Measurements from ENCODE around the gene MVP. TPM values are rescaled to one million over a fixed set of nuclear protein-coding genes. Genes with fewer than 3 reads are reported as not detected.
"Not testable (repeated sequence)": the region's sequence is repeated elsewhere in the genome, so short reads cannot be mapped to it uniquely, and the experiment has no call there.

MVP gene
- 202 and 275 TPM in 2 replicates for total RNA-seq (ENCODE audit: low replicate concordance)

DNA sequence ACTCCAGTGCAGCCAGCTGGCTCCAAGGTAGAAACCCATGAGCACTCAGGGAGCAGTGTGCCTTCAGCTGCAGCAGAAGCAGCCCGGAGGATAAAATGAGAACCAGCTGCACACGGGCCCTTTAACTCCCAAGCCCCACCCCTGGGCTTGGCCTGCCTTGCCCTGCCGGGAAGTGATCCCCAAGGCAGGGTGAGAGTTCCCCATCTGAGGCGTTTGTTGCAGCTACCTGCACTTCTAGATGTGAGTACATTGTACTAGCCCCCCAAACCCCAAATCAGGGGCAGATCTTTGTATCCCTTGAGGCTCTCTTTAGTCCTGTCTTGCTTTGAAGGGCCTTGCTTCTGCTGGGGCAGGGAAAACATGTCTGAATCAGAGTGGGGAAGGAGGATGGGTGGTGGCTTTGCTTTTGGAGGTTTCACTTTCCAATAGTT, at the start of gene MVP:
Gene MVP (plus strand): TSS at position 192 of the 431 bp plus-strand sequence. CDS start 10,088 bp downstream, outside the sequence.
- TF ChIP-seq, protein P1, sequence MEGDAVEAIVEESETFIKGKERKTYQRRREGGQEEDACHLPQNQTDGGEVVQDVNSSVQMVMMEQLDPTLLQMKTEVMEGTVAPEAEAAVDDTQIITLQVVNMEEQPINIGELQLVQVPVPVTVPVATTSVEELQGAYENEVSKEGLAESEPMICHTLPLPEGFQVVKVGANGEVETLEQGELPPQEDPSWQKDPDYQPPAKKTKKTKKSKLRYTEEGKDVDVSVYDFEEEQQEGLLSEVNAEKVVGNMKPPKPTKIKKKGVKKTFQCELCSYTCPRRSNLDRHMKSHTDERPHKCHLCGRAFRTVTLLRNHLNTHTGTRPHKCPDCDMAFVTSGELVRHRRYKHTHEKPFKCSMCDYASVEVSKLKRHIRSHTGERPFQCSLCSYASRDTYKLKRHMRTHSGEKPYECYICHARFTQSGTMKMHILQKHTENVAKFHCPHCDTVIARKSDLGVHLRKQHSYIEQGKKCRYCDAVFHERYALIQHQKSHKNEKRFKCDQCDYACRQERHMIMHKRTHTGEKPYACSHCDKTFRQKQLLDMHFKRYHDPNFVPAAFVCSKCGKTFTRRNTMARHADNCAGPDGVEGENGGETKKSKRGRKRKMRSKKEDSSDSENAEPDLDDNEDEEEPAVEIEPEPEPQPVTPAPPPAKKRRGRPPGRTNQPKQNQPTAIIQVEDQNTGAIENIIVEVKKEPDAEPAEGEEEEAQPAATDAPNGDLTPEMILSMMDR (IDR thresholded peaks at IDR 0.05; ENCODE audit: insufficient read depth, low read length) = no peak
- DNase-seq (ENCODE audit: low read depth) = peak; percentile 75
- H3K4me3 ChIP-seq (ENCODE audit: low read depth, low read length) = peak within 1 kb of the TSS; percentile 81

DNA sequence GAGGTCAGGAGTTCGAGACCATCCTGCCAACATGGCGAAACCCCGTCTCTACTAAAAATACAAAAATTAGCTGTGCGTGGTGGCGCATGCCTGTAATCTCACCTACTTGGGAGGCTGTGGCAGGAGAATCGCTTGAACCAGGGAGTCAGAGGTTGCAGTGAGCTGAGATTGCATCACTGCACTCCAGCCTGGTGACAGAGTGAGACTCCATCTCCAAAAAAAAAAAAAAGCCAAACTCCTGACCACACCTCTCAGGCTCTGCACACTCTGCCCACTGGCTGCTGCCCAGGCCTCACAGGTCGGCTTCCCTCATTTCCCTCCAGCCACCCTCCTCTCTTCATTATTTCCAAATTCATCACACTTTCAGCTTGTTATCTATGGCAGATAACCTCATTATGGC, 47.9 kb upstream of the MVP start:
- peak; percentile 56 for DNase-seq (ENCODE audit: low read depth)
- H3K4me3 ChIP-seq (ENCODE audit: low read depth, low read length) = not testable (repeated sequence)

DNA sequence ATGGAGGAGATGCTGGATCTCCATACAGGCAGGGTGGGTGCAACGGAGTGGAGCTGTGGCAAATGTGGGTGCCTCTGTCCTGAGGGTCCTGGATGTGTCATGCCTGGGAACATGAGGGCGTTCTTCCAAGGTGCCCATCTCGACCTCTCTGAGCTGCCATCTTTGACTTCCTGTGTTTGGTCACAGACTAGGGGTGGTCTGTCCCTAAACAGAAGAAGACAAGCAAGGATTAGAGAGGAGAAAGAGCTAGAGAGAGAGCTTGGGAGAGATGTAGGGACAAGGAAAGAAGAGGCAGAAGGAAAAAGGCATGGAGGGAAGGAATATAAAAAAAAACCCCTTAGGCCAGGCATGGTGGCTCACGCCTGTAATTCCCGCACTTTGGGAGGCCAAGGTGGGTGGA, 45.5 kb upstream of the MVP start:
- no peak for DNase-seq (ENCODE audit: low read depth)
- no peak overlapping the region for H3K4me3 ChIP-seq (ENCODE audit: low read depth, low read length)
- TF ChIP-seq, protein P1 (IDR thresholded peaks at IDR 0.05; ENCODE audit: insufficient read depth, low read length) = no peak

DNA sequence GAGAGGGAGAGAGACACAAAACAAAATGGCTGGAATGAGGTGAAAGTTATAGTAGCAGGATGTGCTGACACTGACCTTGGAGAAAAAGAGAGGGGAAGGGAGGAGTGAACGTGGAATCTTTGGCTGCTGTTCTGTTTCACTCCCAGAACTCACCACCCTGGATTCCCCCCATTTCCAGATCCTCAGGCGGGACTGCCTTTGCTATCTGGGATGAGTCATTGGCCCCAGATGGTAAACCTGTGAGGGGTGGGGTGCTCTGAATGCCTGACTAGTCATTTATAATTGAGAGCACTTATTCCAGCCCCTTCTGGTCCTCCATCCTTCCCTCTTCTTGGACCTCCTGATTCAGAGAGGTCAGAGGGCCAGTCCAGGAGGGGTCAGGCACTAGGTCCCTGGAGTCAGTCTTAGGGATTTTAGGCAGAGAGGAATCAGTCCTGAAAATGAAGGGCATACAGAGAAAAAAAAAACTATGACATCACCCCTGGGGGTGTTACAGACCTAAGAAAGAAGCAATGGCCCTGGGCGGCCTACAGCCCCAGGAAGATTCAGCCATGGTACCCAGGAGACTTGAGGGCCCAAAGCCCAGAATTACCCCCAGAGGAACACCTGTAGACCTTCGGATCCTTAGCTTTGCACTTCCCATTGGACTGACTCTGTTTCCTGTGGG, 44.4 kb upstream of the MVP start:
- DNase-seq (ENCODE audit: low read depth) = peak; percentile 77
- H3K4me3 ChIP-seq (ENCODE audit: low read depth, low read length) = no peak overlapping the region
- TF ChIP-seq, protein P1 (IDR thresholded peaks at IDR 0.05; ENCODE audit: insufficient read depth, low read length) = no peak

DNA sequence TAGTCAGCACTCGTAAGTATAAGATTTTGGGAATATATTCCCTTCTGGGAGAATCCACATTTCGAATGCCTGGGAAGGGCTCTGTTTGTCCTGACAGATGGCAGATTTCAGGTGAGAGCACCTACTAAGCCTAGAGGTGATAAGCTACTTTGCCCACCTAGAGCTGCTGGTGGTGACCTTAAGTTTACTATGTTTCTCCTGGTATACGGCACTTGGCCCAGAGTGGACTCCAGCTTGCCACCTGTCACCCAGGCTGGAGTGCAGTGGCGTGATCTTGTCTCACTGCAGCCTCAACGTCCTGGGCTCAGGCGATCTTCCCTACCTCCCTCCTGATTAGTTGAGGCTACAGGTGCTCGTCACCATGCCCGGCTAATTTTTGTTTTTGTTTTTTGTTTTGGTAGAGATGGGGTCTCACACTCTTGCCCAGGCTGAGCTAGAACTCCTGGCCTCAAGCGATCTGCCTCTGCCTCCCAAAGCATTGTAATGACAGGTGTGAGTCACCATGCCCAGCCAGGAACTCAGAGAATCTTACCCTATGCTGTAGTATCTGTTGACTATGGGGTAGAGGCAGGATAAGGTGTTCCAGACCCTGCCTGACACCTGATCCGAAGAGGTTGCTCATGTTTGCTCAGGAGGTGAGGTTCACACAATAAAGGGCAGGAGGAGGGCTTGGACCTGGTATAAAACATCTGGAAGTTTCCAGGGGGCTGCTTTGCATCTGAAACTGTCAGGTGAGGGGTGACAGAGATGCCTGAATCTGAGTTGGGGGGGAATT, 42.5 kb upstream of the MVP start, which contains the start of gene ZG16:
Gene ZG16 (plus strand): TSS at position 681 of the 775 bp plus-strand sequence. CDS start 1,011 bp downstream, outside the sequence.
- TF ChIP-seq, protein P1 (IDR thresholded peaks at IDR 0.05; ENCODE audit: insufficient read depth, low read length) = no peak
- no peak within 1 kb of the TSS for H3K4me3 ChIP-seq (ENCODE audit: low read depth, low read length)

DNA sequence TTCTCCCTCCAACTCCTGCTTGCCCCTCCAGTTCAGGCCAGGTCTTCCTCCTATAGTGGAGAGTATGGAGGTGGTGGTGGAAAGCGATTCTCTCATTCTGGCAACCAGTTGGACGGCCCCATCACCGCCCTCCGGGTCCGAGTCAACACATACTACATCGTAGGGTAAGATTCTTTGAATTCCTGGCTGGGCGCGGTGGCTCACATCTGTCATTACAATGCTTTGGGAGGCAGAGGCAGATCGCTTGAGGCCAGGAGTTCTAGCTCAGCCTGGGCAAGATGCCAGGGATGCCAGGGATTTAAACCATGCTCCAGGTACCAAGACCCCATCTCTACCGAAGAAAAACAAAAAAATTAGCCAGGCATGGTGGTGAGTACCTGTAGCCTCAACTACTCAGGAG, 40.8 kb upstream of the MVP start:
- TF ChIP-seq, protein P1 (IDR thresholded peaks at IDR 0.05; ENCODE audit: insufficient read depth, low read length) = no peak
- peak; percentile 27 for DNase-seq (ENCODE audit: low read depth)
- no peak overlapping the region for H3K4me3 ChIP-seq (ENCODE audit: low read depth, low read length)

More for the DNA sequence above, 42.5 kb upstream of the MVP start, which contains the start of gene ZG16:
- DNase-seq (ENCODE audit: low read depth) = no peak

DNA sequence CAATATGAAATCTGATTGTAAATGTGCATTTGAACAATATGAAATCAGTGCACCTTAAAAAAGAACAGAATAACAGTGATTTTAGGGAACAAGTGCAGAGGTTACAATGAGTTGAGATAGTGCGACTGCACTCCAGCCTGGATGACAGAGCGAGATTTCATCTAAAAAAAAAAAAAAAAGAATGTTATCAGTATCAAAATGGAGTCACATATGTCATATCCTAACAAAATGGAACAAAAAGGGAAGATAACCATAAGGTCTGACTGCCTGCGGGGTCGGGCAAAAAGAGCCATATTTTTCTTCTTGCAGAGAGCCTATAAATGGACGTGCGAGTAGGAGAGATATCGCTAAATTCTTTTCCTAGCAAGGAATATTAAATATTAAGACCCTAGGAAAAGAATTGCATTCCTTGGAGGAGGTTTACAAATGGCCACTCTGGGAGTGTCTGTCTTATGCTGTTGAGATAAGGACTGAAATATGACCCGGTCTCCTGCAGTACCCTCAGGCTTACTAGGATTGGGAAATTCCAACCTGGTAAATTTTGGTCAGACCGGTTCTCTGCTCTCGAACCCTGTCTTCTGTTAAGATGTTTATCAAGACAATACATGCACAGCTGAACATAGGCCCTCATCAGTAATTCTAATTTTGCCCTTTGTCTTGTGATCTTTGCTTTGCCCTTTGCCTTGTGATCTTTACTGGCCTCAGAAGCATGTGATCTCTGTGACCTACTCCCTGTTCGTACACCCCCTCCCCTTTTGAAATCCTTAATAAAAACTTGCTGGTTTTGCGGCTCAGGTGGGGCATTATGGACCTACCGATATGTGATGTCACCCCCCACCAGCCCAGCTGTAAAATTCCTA, 36.9 kb upstream of the MVP start:
- not testable (repeated sequence) for H3K4me3 ChIP-seq (ENCODE audit: low read depth, low read length); DNase-seq (ENCODE audit: low read depth)

Data from fibroblast of the aortic adventitia (primary cell).